Hematopoietic multipotent progenitor cell (in vitro differentiated cells): ENCODE measurements around the gene DIP2A. TPM values are rescaled to one million over a fixed set of nuclear protein-coding genes. Genes with fewer than 3 reads are reported as not detected.
"Not testable (repeated sequence)": the region's sequence is repeated elsewhere in the genome, so short reads cannot be mapped to it uniquely, and the experiment has no call there.

Experiments
- DNase-seq, 3 donors: peaks; one replicate each; pipeline ENCODE4 v3.0.0-alpha.2; 2011 to 2015; ENCODE audit warnings: low read depth in 2 of 3, low spot score in 2 of 3
- total RNA-seq: library from RNA; depleted of rRNA; stranded (reverse); fragments of >200 nt; gene quantifications from one replicate; pipeline ENCODE4 v1.2.3, GENCODE V29; 2012

DIP2A gene
- total RNA-seq, 1 donor, result 61.7 TPM

DNA sequence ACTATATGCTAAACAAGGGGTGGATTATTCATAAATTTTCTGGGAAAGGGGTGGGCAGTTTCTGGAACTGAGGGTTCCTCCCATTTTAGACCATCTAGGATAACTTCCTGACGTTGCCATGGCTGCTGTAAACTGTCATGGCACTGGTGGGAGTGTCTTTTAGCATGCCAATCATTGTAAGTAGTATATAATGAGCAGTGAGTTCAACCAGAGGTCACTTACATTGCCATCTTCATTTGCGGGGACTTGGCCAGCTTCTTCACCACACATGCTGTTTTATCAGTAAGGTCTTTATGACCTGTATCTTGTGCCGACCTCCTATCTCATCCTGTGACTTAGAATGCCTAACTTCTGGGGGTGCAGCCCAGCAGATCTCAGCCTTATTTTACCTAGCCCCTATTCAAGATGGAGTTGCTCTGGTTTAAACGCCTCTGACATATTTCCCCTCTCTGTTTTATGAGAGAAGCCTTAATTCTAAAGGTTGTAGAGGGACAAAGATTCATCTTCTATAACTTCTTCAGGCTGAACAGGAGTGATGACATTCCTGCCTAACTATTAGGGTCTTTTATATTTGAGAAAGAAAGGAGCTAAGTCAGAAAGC lies 60.4 kb downstream of the DIP2A start:
- DNase-seq, result no peak

DNA sequence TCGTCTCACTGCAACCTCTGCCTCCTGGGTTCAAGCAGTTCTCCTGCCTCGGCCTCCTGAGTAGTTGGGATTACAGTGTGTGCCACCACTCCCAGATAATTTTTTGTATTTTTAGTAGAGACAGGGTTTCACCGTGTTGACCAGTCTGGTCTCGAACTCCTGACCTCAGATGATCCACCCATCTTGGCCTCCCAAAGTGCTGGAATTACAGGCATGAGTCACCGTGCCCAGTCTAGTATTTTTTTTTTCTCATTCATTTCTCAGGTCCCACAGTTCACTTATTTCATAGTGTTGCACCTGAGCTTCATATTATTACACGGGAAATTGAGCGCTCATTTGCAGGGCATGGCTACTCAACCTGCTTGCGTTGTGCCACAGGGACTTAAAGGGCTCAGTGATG lies 68.7 kb downstream of the DIP2A start:
- not testable (repeated sequence) for DNase-seq

DNA sequence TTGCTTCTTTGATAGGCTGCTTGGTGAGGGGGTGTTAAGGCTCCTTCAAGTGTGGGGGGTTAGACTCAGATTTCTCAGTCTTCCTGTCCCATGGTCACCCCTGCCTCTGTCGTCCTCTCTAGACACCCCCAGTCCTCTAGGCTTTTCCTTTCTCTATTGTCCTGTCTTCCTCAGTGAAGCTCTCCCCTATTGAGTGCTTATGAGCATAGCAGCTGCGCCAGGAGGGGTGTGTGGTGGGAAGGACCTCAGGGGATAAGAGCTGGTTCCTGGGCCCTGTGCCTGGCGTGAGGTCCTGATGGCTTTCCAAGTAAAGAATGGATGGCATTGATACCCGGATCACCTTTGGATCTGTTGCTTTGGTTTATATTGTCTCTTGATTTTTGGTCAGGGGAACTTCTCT lies 69.1 kb downstream of the DIP2A start:
- no peak for DNase-seq

DNA sequence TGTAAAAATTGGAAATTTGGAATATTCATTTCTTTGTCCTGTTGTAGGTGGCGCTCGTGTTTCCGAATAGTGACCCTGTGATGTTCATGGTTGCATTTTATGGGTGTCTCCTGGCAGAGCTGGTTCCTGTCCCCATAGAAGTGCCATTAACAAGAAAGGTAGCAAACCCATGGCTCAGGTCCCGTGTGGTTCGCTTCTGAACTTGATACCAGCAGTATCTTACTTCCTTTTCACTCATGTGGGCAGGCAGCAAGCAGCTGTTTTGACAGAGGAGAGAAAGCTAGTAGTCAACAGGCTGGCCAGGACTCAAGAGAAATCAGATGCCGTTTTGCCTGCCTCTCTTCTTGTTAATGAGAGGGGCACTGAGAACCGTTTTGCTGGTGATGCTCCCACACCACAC lies 73.4 kb downstream of the DIP2A start:
- DNase-seq, result no peak

DNA sequence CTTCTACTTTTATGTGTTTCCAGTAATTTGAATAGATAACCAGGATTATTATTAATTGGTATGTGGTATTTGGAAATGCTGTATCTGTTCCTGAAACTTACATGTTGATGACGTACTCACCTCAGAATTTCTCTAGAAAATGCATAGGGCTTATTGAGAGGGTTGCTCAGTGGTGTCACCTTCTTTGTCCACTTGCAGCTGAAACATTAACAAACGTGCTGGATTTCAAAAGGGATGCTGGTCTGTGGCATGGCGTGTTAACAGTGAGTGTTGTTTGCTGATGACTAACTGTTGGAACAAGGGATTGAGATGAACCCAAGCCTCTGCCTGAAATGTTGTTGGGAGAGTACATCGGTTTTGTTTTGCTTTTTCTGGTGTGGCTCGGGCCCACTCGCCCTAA lies 78.3 kb downstream of the DIP2A start:
- no peak for DNase-seq

DNA sequence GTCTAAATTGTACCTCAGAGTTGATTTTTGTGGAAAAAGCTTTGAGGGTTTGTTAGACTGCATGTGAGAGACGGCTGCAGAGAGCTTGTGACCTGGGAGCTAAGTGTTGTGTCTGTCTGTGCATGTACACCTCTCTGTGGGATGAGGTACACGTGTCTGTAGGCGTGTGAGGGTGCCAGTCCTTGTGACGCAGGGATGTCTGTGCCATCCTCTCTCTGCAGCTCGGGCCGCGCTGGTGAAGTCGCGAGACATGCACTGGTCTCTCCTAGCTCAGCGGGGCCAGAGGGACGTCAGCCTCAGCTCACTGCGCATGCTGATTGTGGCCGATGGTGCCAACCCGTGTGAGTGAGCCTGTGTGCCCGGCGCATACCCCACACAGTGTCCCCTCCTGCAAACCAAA lies 79.6 kb downstream of the DIP2A start:
- DNase-seq, result no peak

- no peak for DNase-seq
Measured at GRCh38 chr21:46538851-46539666, 80.4 kb downstream of the DIP2A start.

- DNase-seq, result no peak
Measured at GRCh38 chr21:46540087-46540710, 81.5 kb downstream of the DIP2A start.

GRCh38 chr21:46542588-46543124 lies 84.0 kb downstream of the DIP2A start:
- no peak for DNase-seq

GRCh38 chr21:46543306-46543705 lies 84.6 kb downstream of the DIP2A start:
- DNase-seq, result no peak

DNA sequence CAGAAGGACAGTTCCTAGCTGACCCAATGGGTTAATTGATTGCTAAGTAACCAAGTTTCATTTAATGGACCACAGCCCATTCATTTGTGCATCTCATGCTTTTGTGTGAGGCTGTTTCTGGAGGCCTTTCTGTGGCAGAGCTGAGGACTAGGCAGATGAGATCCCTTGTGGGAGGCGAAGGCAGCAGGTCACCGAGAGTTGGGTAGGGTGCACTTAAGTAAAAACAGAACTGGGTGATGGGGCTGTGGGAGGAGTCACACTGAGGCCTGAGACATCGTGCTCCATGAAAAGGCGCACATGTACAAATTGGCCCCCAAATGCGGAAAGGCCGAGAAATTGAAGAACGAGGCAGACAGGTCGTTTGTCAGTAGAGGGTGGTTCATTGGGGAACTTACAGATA lies 85.3 kb downstream of the DIP2A start:
- no peak for DNase-seq

DNA sequence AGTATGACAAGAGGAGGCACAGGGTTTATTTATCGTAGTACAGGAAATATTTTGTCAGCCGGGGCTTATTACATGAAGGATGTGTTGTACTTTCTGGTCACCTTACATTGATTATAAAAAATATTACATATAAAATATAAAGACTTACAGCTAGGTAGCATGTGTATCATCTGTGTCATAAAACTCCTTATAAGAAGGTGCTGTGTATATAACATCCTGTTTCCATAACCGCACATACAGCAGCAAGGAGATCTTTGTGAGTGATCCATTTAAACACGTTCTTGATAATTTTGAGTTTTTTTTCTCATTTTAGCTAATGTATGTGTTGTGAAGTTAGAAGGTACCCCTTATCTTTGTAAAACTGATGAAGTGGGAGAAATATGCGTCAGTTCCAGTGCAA lies 86.1 kb downstream of the DIP2A start:
- DNase-seq, result no peak

- DNase-seq, result no peak
Measured at GRCh38 chr21:46545363-46545762, 86.7 kb downstream of the DIP2A start.

GRCh38 chr21:46545911-46546310 lies 87.2 kb downstream of the DIP2A start:
- DNase-seq, result no peak

DNA sequence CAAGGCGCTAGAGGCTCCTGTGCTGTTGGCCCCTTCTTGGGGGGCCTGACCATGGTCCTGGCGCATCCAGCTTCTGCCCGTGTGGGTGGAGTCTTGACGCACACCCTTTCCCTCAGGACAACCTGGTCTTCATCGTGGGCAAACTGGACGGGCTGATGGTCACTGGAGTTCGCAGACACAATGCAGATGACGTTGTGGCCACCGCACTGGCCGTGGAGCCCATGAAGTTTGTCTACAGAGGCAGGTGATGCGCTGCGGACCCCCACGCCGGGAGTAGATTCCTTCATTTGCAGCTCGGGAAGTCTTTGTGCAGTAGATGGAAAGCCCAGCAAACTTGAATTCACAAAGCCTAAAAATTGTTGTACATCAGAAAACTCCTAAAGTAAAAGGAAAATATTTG lies 88.1 kb downstream of the DIP2A start:
- DNase-seq, result no peak

DNA sequence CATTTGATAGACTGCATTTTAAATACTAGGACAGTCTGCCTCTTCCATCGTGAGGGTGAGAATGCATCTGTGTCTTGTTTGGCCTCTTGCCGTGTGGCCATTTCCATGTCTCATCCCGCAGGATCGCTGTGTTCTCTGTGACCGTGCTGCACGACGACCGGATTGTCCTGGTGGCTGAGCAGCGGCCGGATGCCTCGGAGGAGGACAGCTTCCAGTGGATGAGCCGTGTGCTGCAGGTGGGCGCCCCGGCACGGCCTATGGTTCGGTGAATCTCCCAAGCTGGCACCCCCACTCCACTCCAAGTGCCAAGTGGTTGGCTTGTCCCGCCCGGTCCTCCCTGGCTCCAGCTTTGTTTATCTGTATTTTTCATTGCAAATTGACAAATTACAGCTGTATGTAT lies 91.0 kb downstream of the DIP2A start:
- no peak for DNase-seq

- peak in 1 of 3 donors; percentile 37 for DNase-seq
Measured at GRCh38 chr21:46550116-46550941, 91.6 kb downstream of the DIP2A start.

- peak in 2 of 3 donors; percentile 59 to 62 for DNase-seq
Measured at GRCh38 chr21:46551636-46552241, 93.0 kb downstream of the DIP2A start.

DNA sequence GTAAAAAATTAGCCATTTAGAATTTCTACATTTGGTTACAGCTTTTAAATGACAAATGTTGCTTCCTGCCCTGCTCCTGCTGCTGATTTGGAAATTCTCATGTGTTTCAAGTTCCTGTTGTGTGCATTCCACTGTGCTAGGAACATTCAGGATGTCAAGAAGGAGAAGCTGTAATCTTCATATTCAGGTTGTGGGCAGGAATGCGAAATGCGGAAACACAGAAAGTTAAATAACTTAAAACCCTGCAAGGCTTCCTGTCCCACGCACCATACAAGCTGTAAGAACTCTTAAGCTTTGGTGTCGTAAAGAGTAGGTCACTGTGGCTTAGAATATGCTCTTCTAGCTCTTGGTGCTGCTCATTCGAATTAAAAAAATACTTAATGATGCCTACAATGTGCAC lies 93.6 kb downstream of the DIP2A start:
- DNase-seq, result peak in 2 of 3 donors; percentile 44 to 70

DNA sequence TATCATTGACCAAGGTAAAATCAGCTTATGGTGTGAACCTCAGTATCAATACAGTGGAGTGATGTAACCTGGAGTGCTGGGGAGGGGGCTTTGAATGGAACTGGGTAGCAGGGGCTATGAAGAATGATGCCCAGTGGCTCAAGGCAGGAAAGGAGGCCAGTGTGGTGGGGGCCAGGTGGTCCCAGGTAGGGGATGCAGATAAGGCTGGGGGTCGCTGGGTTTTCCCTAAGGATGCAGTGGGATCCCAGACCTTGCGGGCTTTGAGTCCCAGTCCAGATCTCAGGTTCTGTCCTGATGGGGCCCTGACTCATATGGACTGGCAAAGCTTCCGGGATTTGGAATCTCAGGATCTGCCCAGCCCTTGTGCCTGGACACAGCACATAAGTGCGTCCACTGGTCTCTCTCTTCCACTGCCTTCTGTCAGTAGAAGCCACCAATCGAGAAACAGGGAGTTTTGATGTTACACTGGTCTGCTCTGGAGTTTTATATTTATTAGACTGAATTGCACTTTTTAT lies 94.2 kb downstream of the DIP2A start:
- no peak for DNase-seq
